Measurements from ENCODE around the gene ARF5.
A peak's percentile ranks its signal among the peaks of the same experiment; 100 is the strongest.
"Not testable (repeated sequence)": the region's sequence is repeated elsewhere in the genome, so short reads cannot be mapped to it uniquely, and the experiment has no call there.

ARF5 gene

DNA sequence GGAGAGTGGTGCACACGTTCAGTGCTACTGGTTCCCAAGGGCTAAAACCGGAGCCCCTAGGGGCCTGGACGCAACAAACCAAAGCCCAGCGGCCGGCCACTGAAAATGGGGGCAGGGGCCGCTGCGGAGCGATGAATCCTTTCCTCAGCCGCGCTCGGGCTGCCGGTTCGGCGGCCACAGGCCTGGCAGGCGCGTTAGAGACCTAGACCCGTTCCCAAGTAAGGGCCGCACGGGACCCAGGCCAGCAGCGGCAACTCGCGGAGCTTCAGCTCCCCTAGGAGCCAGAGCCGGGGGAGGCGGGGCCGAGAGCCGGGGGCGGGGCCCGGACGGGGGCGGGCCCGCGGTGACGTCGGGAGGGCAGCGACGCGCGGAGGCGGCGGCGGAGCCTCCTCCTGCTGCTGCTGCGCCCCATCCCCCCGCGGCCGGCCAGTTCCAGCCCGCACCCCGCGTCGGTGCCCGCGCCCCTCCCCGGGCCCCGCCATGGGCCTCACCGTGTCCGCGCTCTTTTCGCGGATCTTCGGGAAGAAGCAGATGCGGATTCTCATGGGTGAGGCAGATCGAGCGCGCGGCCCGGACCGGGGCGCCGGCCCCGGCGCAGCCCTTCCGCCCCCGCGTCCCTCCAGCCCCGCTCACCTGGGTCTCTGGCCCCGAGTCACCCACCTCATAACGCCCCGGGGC lies at the start of gene ARF5:
TSS of gene ARF5 (plus strand) at position 393 of the 678 bp plus-strand sequence. CDS start at position 481, 88 bp downstream.
- peak; percentile 87 for DNase-seq (ENCODE audit: low read depth)

DNA sequence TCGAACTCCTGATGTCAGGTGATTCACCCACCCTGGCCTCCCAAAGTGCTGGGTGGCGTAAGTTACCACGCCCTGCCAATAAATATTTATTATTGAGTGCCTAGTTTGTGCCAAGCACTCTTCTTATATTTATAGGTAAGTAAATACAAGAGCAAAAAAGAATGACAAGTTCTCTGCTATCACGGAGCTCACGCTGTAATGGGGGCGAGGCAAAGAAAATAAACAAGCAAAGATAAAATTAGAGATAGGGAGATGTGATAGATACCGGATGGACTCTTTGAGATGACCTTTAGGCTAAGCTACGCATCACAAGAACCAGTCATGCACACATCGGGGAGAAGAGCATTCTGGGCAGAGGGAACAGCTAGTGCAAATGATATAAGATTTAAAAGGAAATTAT lies 49.1 kb upstream of the ARF5 start:
- DNase-seq (ENCODE audit: low read depth), result no peak

DNA sequence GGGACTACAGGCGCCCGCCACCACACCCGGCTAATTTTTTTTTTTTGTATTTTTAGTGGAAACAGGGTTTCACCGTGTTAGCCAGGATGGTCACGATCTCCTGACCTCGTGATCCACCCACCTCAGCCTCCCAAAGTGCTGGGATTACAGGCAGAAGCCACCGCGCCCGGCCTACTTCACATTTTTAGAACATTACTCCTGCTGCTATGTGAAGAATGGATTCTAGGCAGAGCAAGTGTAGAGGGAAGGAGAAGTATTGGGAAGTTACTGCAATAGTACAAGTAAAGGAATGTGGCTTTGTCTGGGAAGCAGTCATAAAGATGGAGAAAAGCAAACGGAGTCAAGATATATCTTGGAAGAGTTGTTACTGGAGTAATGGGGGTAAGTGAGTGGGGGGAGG lies 47.8 kb upstream of the ARF5 start:
- not testable (repeated sequence) for DNase-seq (ENCODE audit: low read depth)

DNA sequence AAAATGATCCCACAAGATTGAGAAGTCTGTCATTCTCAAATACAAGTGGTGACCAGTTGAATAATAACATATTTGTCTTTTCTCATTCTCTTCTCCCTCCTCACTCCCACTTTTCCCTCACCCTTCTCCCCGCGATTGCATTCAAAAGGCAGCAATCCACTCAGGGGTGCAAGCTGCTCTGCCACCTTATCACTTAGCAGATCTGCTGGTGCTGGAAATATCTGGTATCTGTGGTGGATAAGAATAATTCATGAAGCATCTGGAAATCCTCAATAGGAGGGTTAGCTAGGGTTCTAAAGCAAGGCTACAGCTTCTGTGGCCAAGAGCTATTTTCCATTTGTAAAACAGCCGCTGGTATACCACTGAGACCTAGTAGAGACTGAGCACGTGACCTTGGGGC lies 46.7 kb upstream of the ARF5 start:
- no peak for DNase-seq (ENCODE audit: low read depth)

DNA sequence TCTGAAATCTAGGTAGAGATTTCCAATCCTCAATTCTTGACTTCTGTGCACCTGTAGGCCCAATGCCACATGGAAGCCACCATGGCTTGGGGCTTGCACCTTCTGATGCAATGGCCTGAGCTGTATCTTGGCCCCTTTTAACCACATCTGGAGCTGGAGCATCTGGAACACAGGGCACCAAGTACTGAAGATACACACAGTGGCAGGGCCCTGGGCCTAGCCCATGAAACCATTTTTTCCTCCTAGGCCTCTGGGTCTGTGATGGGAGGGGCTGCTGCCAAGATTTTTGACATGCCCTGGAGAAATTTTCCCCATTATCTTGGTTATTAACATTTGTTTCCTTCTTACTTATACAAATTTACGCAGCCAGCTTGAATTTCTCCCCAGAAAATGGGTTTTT lies 41.9 kb upstream of the ARF5 start:
- no peak for DNase-seq (ENCODE audit: low read depth)

DNA sequence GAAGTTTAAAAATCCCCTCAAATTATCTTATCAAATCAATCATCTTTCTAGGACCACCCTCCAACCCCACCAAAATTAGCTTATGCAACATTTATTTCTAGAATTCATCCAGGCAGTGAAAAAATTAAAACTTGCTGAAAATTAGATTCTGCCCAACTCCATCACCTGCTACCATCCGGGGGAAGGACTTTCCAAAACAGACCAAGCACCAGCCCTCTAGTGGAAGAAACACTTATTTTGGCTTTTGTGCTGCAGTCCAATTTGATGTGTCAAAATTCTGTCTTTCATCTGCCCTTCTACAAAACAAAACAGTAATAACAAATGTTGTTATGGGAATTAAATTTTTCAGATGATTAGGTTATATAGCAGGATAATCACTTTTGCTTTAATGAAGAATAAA lies 38.0 kb upstream of the ARF5 start:
- DNase-seq (ENCODE audit: low read depth), result no peak

DNA sequence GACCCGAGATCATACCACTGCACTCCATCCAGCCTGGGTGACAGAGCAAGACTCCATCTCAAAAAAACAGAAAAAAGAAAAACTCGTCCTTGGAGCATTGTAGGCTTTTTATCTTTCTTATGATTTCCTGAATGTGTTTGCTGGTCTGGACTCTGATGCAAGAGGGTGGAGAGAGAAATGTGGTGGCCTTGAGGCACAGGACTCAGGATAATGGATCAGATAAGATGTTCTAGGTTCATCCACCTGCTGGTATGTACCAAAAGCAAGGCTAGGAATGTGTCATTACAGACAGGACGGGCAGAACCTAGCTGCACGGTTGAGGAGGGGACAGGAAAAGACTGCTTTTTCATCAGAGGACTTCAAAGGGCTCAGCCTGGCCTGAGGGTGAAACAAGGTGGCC lies 36.3 kb upstream of the ARF5 start:
- no peak for DNase-seq (ENCODE audit: low read depth)

DNA sequence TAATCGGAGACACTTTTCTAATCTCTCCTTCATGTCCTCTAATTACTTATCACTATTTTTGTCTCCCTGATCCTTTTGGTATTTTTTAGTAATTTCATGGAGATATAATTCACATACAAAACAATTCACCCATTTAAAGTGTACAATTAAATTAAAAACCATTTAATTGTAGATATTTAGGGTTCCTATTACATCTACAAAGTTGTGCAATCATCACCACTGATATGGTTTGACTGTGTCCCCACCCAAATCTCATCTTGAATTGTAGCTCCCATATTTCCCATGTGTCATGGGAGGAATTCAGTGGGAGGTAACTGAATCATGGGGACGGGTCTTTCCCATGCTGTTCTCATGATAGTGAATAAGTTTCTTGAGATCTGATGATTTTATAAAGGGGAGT lies 31.8 kb upstream of the ARF5 start:
- DNase-seq (ENCODE audit: low read depth), result no peak

DNA sequence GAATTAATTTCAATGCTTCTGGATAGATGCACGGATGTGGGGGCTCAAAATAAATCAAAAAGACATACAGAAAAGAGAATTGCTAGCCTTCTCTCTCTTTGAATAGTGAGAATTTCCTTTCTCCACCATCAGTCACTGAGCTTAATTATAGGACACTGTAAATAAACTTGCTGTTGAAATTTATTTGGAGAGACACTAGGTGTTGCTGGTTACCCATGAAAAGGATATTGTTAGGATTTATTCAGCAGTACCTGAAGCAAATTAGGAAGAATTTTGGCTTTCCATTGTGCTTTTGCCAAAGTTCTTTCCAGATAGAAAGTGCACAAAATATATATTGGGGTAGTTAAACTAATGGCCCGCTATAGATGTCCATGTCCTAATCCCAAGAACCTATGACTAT lies 30.4 kb upstream of the ARF5 start:
- peak; percentile 11 for DNase-seq (ENCODE audit: low read depth)

DNA sequence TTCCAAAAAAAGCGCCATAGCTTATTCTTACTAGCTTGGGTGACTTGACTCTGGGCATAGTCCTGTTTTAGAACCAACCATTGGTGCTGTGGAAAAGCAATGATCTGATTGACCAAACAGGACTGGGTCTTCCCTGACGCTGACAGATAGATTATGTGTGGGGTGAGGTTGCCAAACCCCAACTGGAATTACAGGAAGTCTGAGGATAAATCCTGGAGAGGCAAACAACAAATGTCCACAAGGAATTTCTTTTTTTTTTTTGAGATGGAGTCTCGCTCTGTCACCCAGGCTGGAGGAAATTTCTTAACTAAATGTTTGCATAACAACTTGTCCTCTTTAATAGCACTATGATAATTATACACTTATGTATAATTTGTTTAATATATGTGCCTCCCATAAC lies 22.0 kb upstream of the ARF5 start:
- no peak for DNase-seq (ENCODE audit: low read depth)

DNA sequence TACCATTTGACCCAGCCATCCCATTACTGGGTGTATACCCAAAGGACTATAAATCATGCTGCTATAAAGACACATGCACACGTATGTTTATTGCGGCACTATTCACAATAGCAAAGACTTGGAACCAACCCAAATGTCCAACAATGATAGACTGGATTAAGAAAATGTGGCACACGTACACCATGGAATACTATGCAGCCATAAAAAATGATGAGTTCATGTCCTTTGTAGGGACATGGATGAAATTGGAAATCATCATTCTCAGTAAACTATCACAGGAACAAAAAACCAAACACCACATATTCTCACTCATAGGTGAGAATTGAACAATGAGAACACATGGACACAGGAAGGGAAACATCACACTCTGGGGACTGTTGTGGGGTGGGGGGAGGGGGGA lies 20.2 kb upstream of the ARF5 start:
- not testable (repeated sequence) for DNase-seq (ENCODE audit: low read depth)

DNA sequence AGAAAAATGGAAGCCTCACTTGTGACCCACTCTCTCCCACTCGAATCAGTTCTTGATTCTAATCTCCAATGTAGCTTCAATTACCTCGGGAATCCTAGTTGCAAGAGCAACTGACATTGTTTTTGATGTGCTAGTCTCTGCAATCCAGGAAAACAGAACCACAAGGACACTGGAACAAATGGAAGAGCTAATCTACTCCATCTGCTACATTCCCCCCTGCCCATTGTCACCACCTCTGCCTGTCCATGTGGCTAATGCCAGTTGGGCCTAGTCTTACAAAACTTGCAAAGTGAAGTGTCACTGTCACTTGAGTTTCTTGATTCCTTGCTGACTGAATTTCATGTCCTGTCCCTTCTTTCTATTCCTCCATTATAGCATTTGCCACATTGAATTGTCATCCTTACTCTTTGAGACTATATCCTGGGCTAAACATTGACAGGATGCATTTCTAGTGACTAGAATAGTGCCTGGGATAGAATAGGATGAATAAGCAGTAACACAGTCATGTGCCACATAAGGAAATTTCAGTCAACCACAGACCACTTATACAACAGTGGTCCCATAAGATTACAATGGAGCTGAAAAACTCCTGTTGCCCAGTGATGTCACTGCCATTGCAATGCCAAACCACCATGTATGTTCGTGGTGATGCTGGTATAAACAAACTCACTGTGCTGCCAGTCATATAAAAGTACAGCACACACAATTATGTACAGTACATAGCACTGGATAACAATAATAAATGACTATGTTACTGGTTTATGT lies 16.3 kb upstream of the ARF5 start:
- DNase-seq (ENCODE audit: low read depth), result peak; percentile 18

DNA sequence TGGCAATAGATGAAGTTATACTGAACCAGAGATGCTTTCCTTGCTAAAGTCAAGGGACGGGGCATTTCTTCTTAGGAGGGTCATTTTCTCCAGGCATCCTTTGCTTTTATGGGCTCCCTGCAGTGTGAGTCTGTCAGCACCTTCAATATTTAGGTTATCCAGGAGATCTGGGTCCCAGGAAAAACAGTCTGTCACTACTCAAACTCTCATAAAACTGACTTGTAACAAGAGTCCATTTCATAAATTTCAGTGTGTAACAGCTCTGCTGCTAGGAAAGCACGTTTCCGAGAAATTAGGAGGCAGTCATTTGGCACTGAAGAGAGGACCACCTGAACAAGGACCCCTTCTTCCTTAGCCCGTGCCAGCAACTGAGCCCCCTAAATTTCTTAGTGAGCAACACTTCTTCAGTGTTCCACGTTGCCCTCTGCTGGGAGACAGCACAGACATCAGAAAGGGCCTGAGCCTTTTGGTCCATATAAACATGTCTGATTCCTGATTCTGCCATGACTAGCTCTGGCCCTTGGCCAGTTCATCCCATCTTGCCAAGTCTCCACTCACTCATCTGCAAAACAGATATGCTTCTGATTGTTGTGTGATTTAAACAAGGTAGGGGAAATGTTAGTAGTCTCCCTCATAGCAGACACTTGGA lies 10.1 kb upstream of the ARF5 start:
- peak; percentile 64 for DNase-seq (ENCODE audit: low read depth)

DNA sequence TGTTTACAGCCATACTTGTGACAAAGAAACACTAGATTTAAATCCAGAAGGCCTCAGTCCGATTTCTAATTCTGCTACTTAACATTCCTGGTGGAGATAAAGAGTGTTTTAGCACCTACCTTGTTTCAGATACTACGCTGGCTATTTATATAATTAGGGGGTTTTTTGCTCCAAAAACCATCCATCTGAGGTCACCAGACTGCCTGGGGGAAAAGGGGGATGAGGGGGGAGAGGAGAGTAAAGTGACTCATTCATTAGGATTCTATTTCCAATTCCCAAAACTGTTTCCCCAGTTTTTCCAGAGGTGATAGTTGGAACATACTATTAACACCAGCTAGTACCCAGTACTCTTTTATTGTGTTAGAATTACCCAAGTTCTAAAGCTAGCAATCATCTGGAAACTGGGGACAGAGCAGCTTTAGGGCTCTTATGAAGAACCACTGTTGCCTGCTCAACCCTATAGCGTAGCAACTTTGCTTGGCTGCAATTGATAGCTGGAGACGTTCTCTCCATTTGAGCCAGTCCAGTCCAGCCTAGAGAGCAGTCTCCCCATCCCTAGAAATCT lies 9.4 kb upstream of the ARF5 start:
- DNase-seq (ENCODE audit: low read depth), result peak; percentile 65

DNA sequence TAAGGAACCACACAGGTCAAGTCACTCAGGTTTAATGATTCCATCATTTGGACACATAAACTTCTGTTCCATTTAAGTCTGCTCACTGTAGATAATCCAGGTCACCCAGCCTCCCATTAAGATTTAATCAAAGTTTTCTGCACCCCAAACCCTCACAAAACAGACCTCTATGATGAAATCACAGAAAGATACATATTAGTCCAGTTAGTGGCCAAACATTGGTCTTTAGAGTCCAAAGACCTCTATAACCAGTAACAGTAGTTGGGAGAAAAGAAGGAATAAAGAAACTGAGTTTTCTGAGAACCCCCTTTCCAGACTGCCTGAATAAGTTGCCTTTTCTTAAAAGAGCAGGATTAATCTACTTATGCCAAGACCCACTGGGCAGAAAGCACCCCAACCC lies 7.6 kb upstream of the ARF5 start:
- no peak for DNase-seq (ENCODE audit: low read depth)

DNA sequence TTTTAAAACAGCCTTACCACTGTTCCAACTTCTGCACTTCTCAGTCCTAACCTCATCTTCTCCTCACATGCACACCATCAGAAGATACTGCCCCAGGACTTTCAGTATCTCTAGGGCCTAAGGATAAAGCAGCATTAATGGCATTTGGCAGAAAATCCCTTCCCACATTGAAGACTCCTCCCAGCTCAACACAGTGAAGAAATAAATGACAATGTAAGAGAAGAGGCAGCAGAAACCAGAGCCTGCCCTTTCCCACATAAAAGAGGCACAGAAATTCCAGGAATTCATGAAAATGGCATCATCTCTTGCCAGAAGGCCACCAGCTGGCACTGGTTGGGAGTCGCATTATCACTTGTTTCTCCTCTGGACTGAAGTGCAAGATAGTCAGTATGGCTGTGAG lies 6.5 kb upstream of the ARF5 start:
- DNase-seq (ENCODE audit: low read depth), result peak; percentile 51

DNA sequence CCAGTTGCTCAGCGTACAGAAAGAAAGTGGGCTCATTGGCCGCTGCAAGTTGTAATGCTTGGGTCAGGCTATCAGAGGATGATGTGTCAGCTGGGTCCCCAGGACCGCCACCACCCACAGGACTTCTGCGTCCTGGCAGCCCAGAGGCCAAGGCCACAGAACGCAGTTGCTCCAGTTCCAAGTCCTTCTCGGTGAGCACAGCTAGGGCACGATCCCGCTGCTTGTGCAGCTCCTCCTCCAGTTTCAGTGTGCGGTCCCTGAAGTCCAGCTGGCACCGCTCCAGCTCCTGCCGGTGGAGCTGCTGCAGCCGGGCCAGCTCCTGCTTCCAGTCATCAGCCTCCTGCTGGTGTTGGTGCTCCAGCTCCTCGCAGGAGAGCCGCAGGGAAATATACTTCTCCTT lies 5.8 kb upstream of the ARF5 start:
- no peak for DNase-seq (ENCODE audit: low read depth)

DNA sequence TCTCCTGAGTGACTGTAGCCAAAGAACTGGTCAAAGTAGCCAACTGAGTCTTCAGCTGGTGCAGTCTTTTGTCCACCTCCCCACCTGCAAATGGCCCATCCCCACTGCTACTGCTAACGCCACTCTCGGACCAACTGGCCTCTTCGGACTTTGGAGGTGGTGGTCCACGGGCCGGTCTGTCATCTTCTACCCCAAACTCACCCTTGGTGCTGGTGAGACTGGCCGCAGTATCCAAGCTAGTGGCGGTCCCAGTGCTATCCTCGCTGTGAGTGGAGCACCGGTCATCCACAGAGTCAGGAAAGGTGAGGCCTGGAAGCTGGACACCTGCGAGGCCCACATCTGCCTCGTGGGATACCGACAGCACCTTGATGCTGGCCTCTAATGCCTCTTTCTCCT lies 3.6 kb upstream of the ARF5 start:
- DNase-seq (ENCODE audit: low read depth), result no peak

DNA sequence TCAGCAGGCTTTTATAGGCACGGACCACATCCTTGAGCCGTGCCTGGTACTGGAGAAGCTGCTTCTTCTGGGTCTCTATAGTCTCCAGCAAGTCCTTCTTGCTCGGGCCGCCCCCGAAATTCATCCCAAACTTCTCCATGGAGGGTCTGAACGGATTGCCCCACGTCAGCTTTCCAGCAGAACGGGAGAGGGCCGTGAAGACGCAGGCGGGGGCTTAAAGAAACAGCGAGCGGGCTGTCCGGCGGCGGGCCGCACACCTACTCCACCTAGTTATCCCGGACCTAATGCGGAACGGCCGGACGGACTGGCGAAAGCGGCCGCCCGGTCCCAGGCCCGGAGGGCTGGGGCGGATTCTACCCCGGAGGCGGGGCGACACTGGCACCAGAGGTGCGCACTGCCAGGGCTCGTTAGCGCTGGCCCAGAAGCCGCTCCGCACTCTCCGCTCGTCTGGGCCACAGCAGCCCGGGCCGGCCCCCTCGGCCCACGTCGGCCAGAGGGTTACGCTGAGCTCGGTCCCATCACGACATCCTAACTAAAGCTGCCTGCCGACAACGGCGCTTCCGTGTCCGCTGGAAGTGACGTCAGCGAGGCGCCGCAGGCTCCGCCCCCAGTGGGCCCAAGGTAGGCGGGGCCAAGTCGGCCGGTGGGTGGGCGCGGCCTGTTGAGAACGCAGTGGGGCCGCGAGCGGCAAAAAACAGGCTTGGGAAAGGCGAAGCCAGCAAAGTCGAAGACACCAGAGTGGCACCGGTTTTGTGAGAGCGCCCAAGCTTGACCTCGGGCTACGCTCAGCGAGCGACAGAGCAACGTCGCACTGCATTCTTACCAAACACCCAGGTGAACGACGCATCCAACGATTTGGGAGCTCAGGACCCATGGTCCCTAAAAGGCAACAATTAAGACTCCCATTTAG lies 2.9 kb upstream of the ARF5 start, which contains the start of gene GCC1:
TSS of gene GCC1 (minus strand) at position 553 of the 910 bp plus-strand sequence. CDS start at position 139, 414 bp downstream.
- DNase-seq (ENCODE audit: low read depth), result peak; percentile 88

DNA sequence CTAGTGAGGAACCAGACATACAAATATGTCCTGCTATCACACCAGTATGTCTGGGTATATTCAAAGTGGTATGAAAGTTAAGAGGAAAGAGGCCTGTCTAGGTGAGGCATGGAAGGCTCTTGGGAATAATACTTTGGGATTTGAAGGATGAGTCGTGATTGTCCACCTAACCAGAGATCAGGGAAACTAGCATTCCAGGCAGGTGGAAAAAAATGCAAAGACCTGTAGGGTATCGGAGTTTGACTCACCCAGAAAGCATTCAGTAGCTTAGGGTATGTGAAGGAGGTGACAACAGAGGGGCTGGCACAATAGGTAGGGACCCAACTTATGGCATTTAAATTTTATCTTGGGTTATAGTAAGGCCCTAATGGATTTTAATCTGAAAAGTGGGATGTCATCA lies 1.9 kb upstream of the ARF5 start:
- DNase-seq (ENCODE audit: low read depth), result no peak

DNA sequence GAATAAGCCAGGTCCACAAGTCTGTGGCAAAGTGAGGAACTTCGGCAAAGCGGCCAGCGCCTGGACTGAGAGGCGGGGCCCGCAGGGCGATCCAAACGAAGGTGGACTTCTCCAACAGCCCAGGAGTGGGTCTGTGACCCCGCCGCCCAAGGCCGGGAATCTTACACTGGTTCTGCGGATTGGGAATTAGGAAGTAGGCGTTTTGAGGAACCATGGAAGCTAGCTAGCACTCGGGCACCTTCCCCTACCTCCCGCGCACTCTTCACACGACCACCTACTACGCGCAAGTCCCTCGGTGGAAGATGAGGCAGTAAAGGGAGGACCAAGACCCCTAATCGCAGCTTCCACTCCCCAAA lies 570 bp upstream of the ARF5 start:
- no peak for DNase-seq (ENCODE audit: low read depth)
